HepG2 (cell line): ENCODE results near the gene EGR4. TPM values are rescaled to one million over a fixed set of nuclear protein-coding genes. Genes with fewer than 3 reads are reported as not detected.
A peak's percentile ranks its signal among the peaks of the same experiment; 100 is the strongest.

ENCODE experiments used
- CCDC6 ChIP-seq: sonication (generic); formaldehyde crosslinking; IDR thresholded peaks from 2 replicates; pipeline ENCODE4 v1.8.1; 2022; ENCODE audit warnings: mild to moderate bottlenecking, missing genetic modification reagents, moderate library complexity
- E2F2 ChIP-seq: sonication (generic); formaldehyde crosslinking; IDR thresholded peaks from 2 replicates; pipeline ENCODE4 v1.4.0; 2020; ENCODE audit warnings: missing genetic modification reagents, borderline replicate concordance
- HNF4A ChIP-seq: sonication (generic); formaldehyde crosslinking; IDR thresholded peaks from 2 replicates; pipeline ENCODE4 v1.4.0; 2020; ENCODE audit warnings: missing genetic modification reagents
- KLF12 ChIP-seq: sonication (generic); formaldehyde crosslinking; IDR thresholded peaks from 2 replicates; pipeline ENCODE4 v1.4.0; 2020; ENCODE audit warnings: missing genetic modification reagents, borderline replicate concordance
- MEF2D ChIP-seq: sonication (generic); formaldehyde crosslinking; IDR thresholded peaks from 2 replicates; pipeline ENCODE4 v1.5.1; 2020; ENCODE audit warnings: mild to moderate bottlenecking, missing genetic modification reagents
- MIER3 ChIP-seq: IDR thresholded peaks from 2 replicates; pipeline ENCODE4 v1.6.1; 2016; ENCODE audit warnings: missing compliant biosample characterization, borderline replicate concordance
- MYC ChIP-seq: sonication (generic); formaldehyde crosslinking; IDR thresholded peaks from 2 replicates; pipeline ENCODE4 v1.9.0; 2021; ENCODE audit warnings: missing genetic modification reagents, borderline replicate concordance
- NR2F6 ChIP-seq, 2 experiments: IDR thresholded peaks; 2 replicates each; pipeline ENCODE4 v1.6.1; 2016; ENCODE audit warnings: antibody characterized with exemption in 1 of 2, mild to moderate bottlenecking in 1 of 2
- SATB2 ChIP-seq: sonication (generic); formaldehyde crosslinking; IDR thresholded peaks from 2 replicates; pipeline ENCODE4 v1.5.0; 2020; ENCODE audit warnings: missing genetic modification reagents
- SP140L ChIP-seq: sonication (generic); formaldehyde crosslinking; IDR thresholded peaks from 2 replicates; pipeline ENCODE4 v1.4.0; 2020; ENCODE audit warnings: missing genetic modification reagents, borderline replicate concordance
- STAG1 ChIP-seq: sonication (generic); formaldehyde crosslinking; IDR thresholded peaks from 2 replicates; pipeline ENCODE4 v1.4.0; 2020; ENCODE audit warnings: missing genetic modification reagents
- XBP1 ChIP-seq: sonication (generic); formaldehyde crosslinking; IDR thresholded peaks from 2 replicates; pipeline ENCODE4 v1.5.0; 2020; ENCODE audit warnings: missing genetic modification reagents
- ZBTB10 ChIP-seq: sonication (generic); formaldehyde crosslinking; IDR thresholded peaks from 2 replicates; pipeline ENCODE4 v1.4.0; 2020; ENCODE audit warnings: missing genetic modification reagents, borderline replicate concordance
- ZBTB2 ChIP-seq: sonication (generic); formaldehyde crosslinking; IDR thresholded peaks from 2 replicates; pipeline ENCODE4 v1.8.0; 2022; ENCODE audit warnings: low read depth, missing genetic modification reagents
- ZNF234 ChIP-seq: sonication (generic); formaldehyde crosslinking; conservative IDR thresholded peaks from 2 replicates; pipeline ENCODE4 v1.5.1; 2020; ENCODE audit warnings: mild to moderate bottlenecking, missing genetic modification reagents
- ZNF382 ChIP-seq: sonication (generic); formaldehyde crosslinking; IDR thresholded peaks from 2 replicates; pipeline ENCODE4 v1.5.0; 2020; ENCODE audit warnings: missing genetic modification reagents, mild to moderate bottlenecking, borderline replicate concordance
- ZNF501 ChIP-seq: sonication (generic); formaldehyde crosslinking; IDR thresholded peaks from 2 replicates; pipeline ENCODE4 v1.5.1; 2020; ENCODE audit warnings: mild to moderate bottlenecking, moderate library complexity, missing genetic modification reagents
- ZNF660 ChIP-seq: sonication (generic); formaldehyde crosslinking; IDR thresholded peaks from 2 replicates; pipeline ENCODE4 v1.5.1; 2020; ENCODE audit warnings: mild to moderate bottlenecking, low read depth, missing genetic modification reagents, borderline replicate concordance
- ZNF709 ChIP-seq: sonication (generic); formaldehyde crosslinking; IDR thresholded peaks from 2 replicates; pipeline ENCODE4 v1.5.0; 2020; ENCODE audit warnings: mild to moderate bottlenecking, missing genetic modification reagents
- ZNF768 ChIP-seq: sonication (generic); formaldehyde crosslinking; IDR thresholded peaks from 2 replicates; pipeline ENCODE4 v1.4.0; 2020; ENCODE audit warnings: missing genetic modification reagents
- ZSCAN22 ChIP-seq: sonication (generic); formaldehyde crosslinking; IDR thresholded peaks from 2 replicates; pipeline ENCODE4 v1.4.0; 2020; ENCODE audit warnings: mild to moderate bottlenecking, missing genetic modification reagents
- polyA plus RNA-seq, 8 experiments: library from polyadenylated mRNA; depleted of rRNA in 3 of 8; stranded (reverse) in 7 of 8; unstranded in 1 of 8; fragments of >200 nt; fragmentation: Illumina TruSeq in 4 of 8; extraction: Trizol in 4 of 8; gene quantifications; 2 replicates each; pipeline versions ENCODE4 v1.2.1 to v1.2.3, GENCODE V29; 2011 to 2016; ENCODE audit warnings: low read depth in 4 of 8, missing spikeins in 1 of 8, mixed read lengths in 1 of 8; ENCODE audit not compliant: insufficient read depth in 1 of 8
- total RNA-seq, 5 experiments: library from RNA; depleted of rRNA; stranded (reverse); fragments of >200 nt; fragmentation: Illumina TruSeq; extraction: Trizol; gene quantifications; 2 replicates each; pipeline ENCODE4 v1.2.3, GENCODE V29; 2016; ENCODE audit warnings: low read depth in 1 of 5
- TF ChIP-seq, protein P1 (sequence below): sonication (generic); formaldehyde crosslinking; IDR thresholded peaks from 2 replicates; pipeline ENCODE4 v1.8.0; 2022; ENCODE audit warnings: missing genetic modification reagents, mild to moderate bottlenecking, moderate library complexity, borderline replicate concordance
- TF ChIP-seq, protein P2 (sequence below): sonication (generic); formaldehyde crosslinking; IDR thresholded peaks from 2 replicates; pipeline ENCODE4 v1.5.0; 2020; ENCODE audit warnings: missing genetic modification reagents, mild to moderate bottlenecking, borderline replicate concordance

EGR4 gene
- total and polyA plus RNA-seq, 2 of the 13 experiments (the other 11 are each of a cell fraction or from before 2014, with no cell fraction given) = not detected

- 0 out of 2 replicates have a peak, but pooled peaks have one; percentile 13 for TF ChIP-seq HNF4A
- 0 out of 2 replicates have a peak, but pooled peaks have one; percentile 28 for TF ChIP-seq CCDC6 (CRISPR knock-in tag)
- TF ChIP-seq ZNF234 (CRISPR knock-in tag) = no peak
- peak; percentile 95 for TF ChIP-seq SATB2 (CRISPR knock-in tag)
- no peak for TF ChIP-seq MIER3 (CRISPR knock-in tag)
- no peak for TF ChIP-seq NR2F6 (IDR thresholded peaks at IDR 0.05)
- TF ChIP-seq NR2F6 (CRISPR knock-in tag; IDR thresholded peaks at IDR 0.05) = 0 out of 2 replicates have a peak, but pooled peaks have one; percentile 32
- no peak for TF ChIP-seq ZNF660 (CRISPR knock-in tag)
- TF ChIP-seq ZNF501 (CRISPR knock-in tag) = 0 out of 2 replicates have a peak, but pooled peaks have one; percentile 52
- 0 out of 2 replicates have a peak, but pooled peaks have one; percentile 79 for TF ChIP-seq ZBTB10 (CRISPR knock-in tag)
- TF ChIP-seq ZNF382 (CRISPR knock-in tag) = no peak
- peak; percentile 89 for TF ChIP-seq KLF12 (CRISPR knock-in tag)
- peak; percentile 29; the same call in 1 of the 2 replicates for TF ChIP-seq STAG1 (CRISPR knock-in tag)
- TF ChIP-seq, protein P1, sequence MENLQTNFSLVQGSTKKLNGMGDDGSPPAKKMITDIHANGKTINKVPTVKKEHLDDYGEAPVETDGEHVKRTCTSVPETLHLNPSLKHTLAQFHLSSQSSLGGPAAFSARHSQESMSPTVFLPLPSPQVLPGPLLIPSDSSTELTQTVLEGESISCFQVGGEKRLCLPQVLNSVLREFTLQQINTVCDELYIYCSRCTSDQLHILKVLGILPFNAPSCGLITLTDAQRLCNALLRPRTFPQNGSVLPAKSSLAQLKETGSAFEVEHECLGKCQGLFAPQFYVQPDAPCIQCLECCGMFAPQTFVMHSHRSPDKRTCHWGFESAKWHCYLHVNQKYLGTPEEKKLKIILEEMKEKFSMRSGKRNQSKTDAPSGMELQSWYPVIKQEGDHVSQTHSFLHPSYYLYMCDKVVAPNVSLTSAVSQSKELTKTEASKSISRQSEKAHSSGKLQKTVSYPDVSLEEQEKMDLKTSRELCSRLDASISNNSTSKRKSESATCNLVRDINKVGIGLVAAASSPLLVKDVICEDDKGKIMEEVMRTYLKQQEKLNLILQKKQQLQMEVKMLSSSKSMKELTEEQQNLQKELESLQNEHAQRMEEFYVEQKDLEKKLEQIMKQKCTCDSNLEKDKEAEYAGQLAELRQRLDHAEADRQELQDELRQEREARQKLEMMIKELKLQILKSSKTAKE = no peak
- TF ChIP-seq E2F2 = peak; percentile 92
- peak; percentile 79; the same call in 1 of the 2 replicates for TF ChIP-seq SP140L
- TF ChIP-seq ZSCAN22 = no peak
- peak; percentile 62; the same call in 1 of the 2 replicates for TF ChIP-seq MEF2D (CRISPR knock-in tag)
- no peak for TF ChIP-seq ZBTB2 (CRISPR knock-in tag)
- TF ChIP-seq ZNF768 (CRISPR knock-in tag) = peak; percentile 25; the same call in 1 of the 2 replicates
- TF ChIP-seq XBP1 = 0 out of 2 replicates have a peak, but pooled peaks have one; percentile 68
- peak; percentile 72; the same call in 1 of the 2 replicates for TF ChIP-seq ZNF709
- TF ChIP-seq MYC (CRISPR knock-in tag) = peak; percentile 63; the same call in 1 of the 2 replicates
- TF ChIP-seq, protein P2, sequence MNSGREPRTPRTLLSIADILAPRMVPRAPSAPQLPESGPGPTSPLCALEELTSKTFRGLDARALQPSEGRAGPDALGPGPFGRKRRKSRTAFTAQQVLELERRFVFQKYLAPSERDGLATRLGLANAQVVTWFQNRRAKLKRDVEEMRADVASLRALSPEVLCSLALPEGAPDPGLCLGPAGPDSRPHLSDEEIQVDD (CRISPR knock-in tag) = peak; percentile 68; the same call in 1 of the 2 replicates
Measured at GRCh38 chr2:73291093-73291460, 2.3 kb downstream of the EGR4 start (continued).
